Liver (tissue), 9 donors: ENCODE results near the gene CEACAM19. TPM values are rescaled to one million over a fixed set of nuclear protein-coding genes. Genes with fewer than 3 reads are reported as not detected.
"Not testable (repeated sequence)": the region's sequence is repeated elsewhere in the genome, so short reads cannot be mapped to it uniquely, and the experiment has no call there.

Experiments
- DNase-seq: peaks from one replicate; pipeline ENCODE4 v3.0.0-alpha.2; 2017; ENCODE audit warnings: low spot score
- H3K27ac ChIP-seq, 2 donors: one replicate each; pipeline ENCODE4 v1.7.0; 2013; ENCODE audit warnings: inconsistent platforms in 2 of 2, low read length in 2 of 2, control low read depth in 1 of 2, low read depth in 1 of 2, mild to moderate bottlenecking in 1 of 2
- H3K27me3 ChIP-seq, 4 donors: one replicate each; pipeline versions ENCODE4 v1.6.1 to v1.7.0; 2013; ENCODE audit warnings: low read length in 3 of 4, inconsistent platforms in 1 of 4, mild to moderate bottlenecking in 1 of 4, moderate library complexity in 1 of 4; ENCODE audit not compliant: control insufficient read depth in 4 of 4, insufficient read depth in 4 of 4
- H3K36me3 ChIP-seq, 4 donors: one replicate each; pipeline versions ENCODE4 v1.6.1 to v1.7.0; 2013; ENCODE audit warnings: low read length in 3 of 4, mild to moderate bottlenecking in 3 of 4, low read depth in 1 of 4, moderate library complexity in 1 of 4; ENCODE audit not compliant: control insufficient read depth in 4 of 4, insufficient read depth in 3 of 4
- H3K4me1 ChIP-seq, 4 donors: one replicate each; pipeline versions ENCODE4 v1.6.1 to v1.7.0; 2013; ENCODE audit warnings: low read length in 3 of 4, mild to moderate bottlenecking in 3 of 4, moderate library complexity in 1 of 4; ENCODE audit not compliant: control insufficient read depth in 4 of 4, insufficient read depth in 4 of 4
- H3K4me3 ChIP-seq, 3 donors: one replicate each; pipeline versions ENCODE4 v1.6.1 to v1.7.0; 2013; ENCODE audit warnings: low read length in 3 of 3, control low read depth in 1 of 3, low read depth in 1 of 3, mild to moderate bottlenecking in 1 of 3
- H3K9ac ChIP-seq, 2 donors: one replicate each; pipeline ENCODE4 v1.7.0; 2013; ENCODE audit warnings: low read length in 2 of 2, mild to moderate bottlenecking in 2 of 2, moderate library complexity in 2 of 2, control low read depth in 1 of 2, low read depth in 1 of 2
- H3K9me3 ChIP-seq, 4 donors: one replicate each; pipeline versions ENCODE4 v1.6.1 to v1.7.0; 2013; ENCODE audit warnings: low read length in 3 of 4; ENCODE audit not compliant: control insufficient read depth in 4 of 4
- ATF3 ChIP-seq: IDR thresholded peaks from 2 replicates; pipeline ENCODE4 v1.6.1; 2016; ENCODE audit warnings: antibody characterized with exemption
- CTCF ChIP-seq: fragments of 150-350 bp; IDR thresholded peaks from 2 replicates; pipeline ENCODE4 v1.5.1; 2017; ENCODE audit warnings: improper control_type of control experiment, low read depth, low read length; ENCODE audit not compliant: missing input control
- EGR1 ChIP-seq, 2 donors: IDR thresholded peaks; 2 replicates each; pipeline ENCODE4 v1.6.1; 2016 to 2018; ENCODE audit warnings: antibody characterized with exemption in 2 of 2, low read depth in 2 of 2
- FOXA1 ChIP-seq: IDR thresholded peaks from 2 replicates; pipeline ENCODE4 v1.6.1; 2016; ENCODE audit warnings: antibody characterized with exemption
- GABPA ChIP-seq, 2 donors: IDR thresholded peaks in 1 of 2; conservative IDR thresholded peaks in 1 of 2; 2 replicates each; pipeline ENCODE4 v1.6.1; 2016; ENCODE audit warnings: antibody characterized with exemption in 2 of 2, mild to moderate bottlenecking in 1 of 2, moderate library complexity in 1 of 2
- HNF4A ChIP-seq, 2 donors: conservative IDR thresholded peaks; 2 replicates each; pipeline ENCODE4 v1.6.1; 2016; ENCODE audit warnings: antibody characterized with exemption in 2 of 2, mild to moderate bottlenecking in 2 of 2
- HNF4G ChIP-seq: IDR thresholded peaks from 2 replicates; pipeline ENCODE4 v1.6.1; 2016; ENCODE audit warnings: antibody characterized with exemption
- JUND ChIP-seq, 2 donors: IDR thresholded peaks; 2 replicates each; pipeline ENCODE4 v1.6.1; 2016; ENCODE audit warnings: antibody characterized with exemption in 2 of 2
- MAX ChIP-seq: IDR thresholded peaks from 2 replicates; pipeline ENCODE4 v1.6.1; 2016; ENCODE audit warnings: antibody characterized with exemption
- NR2F2 ChIP-seq: IDR thresholded peaks from 2 replicates; pipeline ENCODE4 v1.6.1; 2016; ENCODE audit warnings: antibody characterized with exemption
- RAD21 ChIP-seq, 2 donors: IDR thresholded peaks; 2 replicates each; pipeline ENCODE4 v1.6.1; 2016; ENCODE audit warnings: antibody characterized with exemption in 2 of 2, mild to moderate bottlenecking in 2 of 2
- REST ChIP-seq: IDR thresholded peaks from 2 replicates; pipeline ENCODE4 v1.6.1; 2016; ENCODE audit warnings: antibody characterized with exemption, mild to moderate bottlenecking
- RXRA ChIP-seq, 2 donors: IDR thresholded peaks; 2 replicates each; pipeline ENCODE4 v1.6.1; 2017 to 2018; ENCODE audit warnings: antibody characterized with exemption in 2 of 2, mild to moderate bottlenecking in 1 of 2
- TAF1 ChIP-seq: conservative IDR thresholded peaks from 2 replicates; pipeline ENCODE4 v1.6.1; 2016; ENCODE audit warnings: antibody characterized with exemption, mild to moderate bottlenecking
- YY1 ChIP-seq: IDR thresholded peaks from 2 replicates; pipeline ENCODE4 v1.6.1; 2016; ENCODE audit warnings: antibody characterized with exemption, mild to moderate bottlenecking
- ZBTB33 ChIP-seq: IDR thresholded peaks from 2 replicates; pipeline ENCODE4 v1.6.1; 2016; ENCODE audit warnings: antibody characterized with exemption
- WGBS: extraction: QIAGEN DNeasy Blood & Tissue Kit; methylation state at CpG from one replicate; pipeline ENCODE4 v1.1.7; 2013; 5-methylcytosine and 5-hydroxymethylcytosine counted together
- polyA plus RNA-seq, 2 donors: library from polyadenylated mRNA; stranded (reverse) in 1 of 2; unstranded in 1 of 2; fragments of 200-250 nt in 1 of 2; fragments of >200 nt in 1 of 2; fragmentation: Nextera tagmentation in 1 of 2; extraction: Ambion mirVana in 1 of 2; gene quantifications; one replicate each; pipeline versions ENCODE4 v1.2.1 to v1.2.3, GENCODE V29; 2013 to 2015
- total RNA-seq, 2 donors: library from RNA; depleted of rRNA; stranded (reverse); fragments of >200 nt; gene quantifications; one replicate each; pipeline ENCODE4 v1.2.3, GENCODE V29; 2014
- donor health status: healthy.
- donor health status: healthy.
- donor health status: healthy.
- donor health status: healthy.
- donor health status: healthy.

The CEACAM19 gene
- total and polyA plus RNA-seq, 4 donors: 0.75 to 2.6 (median 1.3) TPM

- Histone ChIP-seq H3K9ac (no peak overlapping the region), H3K4me1 (no peaks in the 10 kb centered on the region), H3K27me3 (no peaks in the 10 kb centered on the region), H3K4me3 (no peak overlapping the region), H3K36me3 (peaks cover 0 to 2% (median 0%) of the 10 kb centered on the region in 4 donors), H3K27ac (no peak overlapping the region), H3K9me3 (no peaks in the 10 kb centered on the region)
- 85% methylated on average over 5 of the region's 5 CpGs for WGBS
- DNase-seq: no peak
- TF ChIP-seq ZBTB33 (no peak), ATF3 (no peak), JUND (IDR thresholded peaks at IDR 0.05) (no peak), CTCF (no peak), MAX (no peak), HNF4G (no peak), RAD21 (IDR thresholded peaks at IDR 0.05) (no peak), NR2F2 (no peak), GABPA (IDR thresholded peaks at IDR 0.05 in 1 of 2, conservative IDR thresholded peaks at IDR 0.05 in 1 of 2) (no peak), HNF4A (conservative IDR thresholded peaks at IDR 0.05) (no peak), YY1 (no peak), FOXA1 (no peak), EGR1 (IDR thresholded peaks at IDR 0.05; ENCODE audit: low read depth in 2 of 2) (no peak), REST (no peak), TAF1 (no peak), RXRA (IDR thresholded peaks at IDR 0.05) (no peak)
Measured at GRCh38 chr19:44708940-44709339, 37.7 kb downstream of the CEACAM19 start.

GRCh38 chr19:44709434-44710266 is 38.4 kb downstream of the CEACAM19 start:
- not testable (repeated sequence) for H3K27ac ChIP-seq, H3K4me3 ChIP-seq, DNase-seq, H3K27me3 ChIP-seq, H3K36me3 ChIP-seq, H3K9me3 ChIP-seq, H3K4me1 ChIP-seq, H3K9ac ChIP-seq
- WGBS: 93% methylated on average over 4 of the region's 4 CpGs
